Tibial nerve (tissue), 3 donors: ENCODE measurements around the gene CCDC7.

Experiments
- POLR2A ChIP-seq, 2 donors: fragments of 450-650 bp; IDR thresholded peaks; one replicate each; pipeline ENCODE4 v1.6.1; 2017; ENCODE audit warnings: antibody characterized with exemption in 2 of 2, mild to moderate bottlenecking in 2 of 2, moderate library complexity in 2 of 2
- TF ChIP-seq, protein P1 (sequence below), 5 experiments: fragments of 200-600 bp in 3 of 5; fragments of 450-650 bp in 2 of 5; sonication (generic) in 3 of 5; IDR thresholded peaks; one replicate each; pipeline ENCODE4 v1.5.1; 2016 to 2019; ENCODE audit warnings: antibody characterized with exemption in 5 of 5, mild to moderate bottlenecking in 3 of 5, moderate library complexity in 2 of 5

GRCh38 chr10:32556783-32557395 lies 110.9 kb downstream of the CCDC7 start:
- TF ChIP-seq, protein P1, sequence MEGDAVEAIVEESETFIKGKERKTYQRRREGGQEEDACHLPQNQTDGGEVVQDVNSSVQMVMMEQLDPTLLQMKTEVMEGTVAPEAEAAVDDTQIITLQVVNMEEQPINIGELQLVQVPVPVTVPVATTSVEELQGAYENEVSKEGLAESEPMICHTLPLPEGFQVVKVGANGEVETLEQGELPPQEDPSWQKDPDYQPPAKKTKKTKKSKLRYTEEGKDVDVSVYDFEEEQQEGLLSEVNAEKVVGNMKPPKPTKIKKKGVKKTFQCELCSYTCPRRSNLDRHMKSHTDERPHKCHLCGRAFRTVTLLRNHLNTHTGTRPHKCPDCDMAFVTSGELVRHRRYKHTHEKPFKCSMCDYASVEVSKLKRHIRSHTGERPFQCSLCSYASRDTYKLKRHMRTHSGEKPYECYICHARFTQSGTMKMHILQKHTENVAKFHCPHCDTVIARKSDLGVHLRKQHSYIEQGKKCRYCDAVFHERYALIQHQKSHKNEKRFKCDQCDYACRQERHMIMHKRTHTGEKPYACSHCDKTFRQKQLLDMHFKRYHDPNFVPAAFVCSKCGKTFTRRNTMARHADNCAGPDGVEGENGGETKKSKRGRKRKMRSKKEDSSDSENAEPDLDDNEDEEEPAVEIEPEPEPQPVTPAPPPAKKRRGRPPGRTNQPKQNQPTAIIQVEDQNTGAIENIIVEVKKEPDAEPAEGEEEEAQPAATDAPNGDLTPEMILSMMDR (IDR thresholded peaks at IDR 0.05): no peak
- no peak for TF ChIP-seq POLR2A (IDR thresholded peaks at IDR 0.05)
